SU-DHL-6 (cell line): ENCODE results near the gene AMMECR1L.

Experiments used
- H2AFZ ChIP-seq: fragments of 200-600 bp; sonication (generic); 2 replicates; pipeline ENCODE4 v1.6.1; 2014; ENCODE audit warnings: low read depth, mild to moderate bottlenecking, moderate library complexity, mixed read lengths, antibody characterized with exemption, low read length; ENCODE audit not compliant: severe bottlenecking
- H3F3A ChIP-seq: fragments of 200-600 bp; shearing (Covaris generic); 2 replicates; pipeline ENCODE4 v1.6.0; 2016; ENCODE audit warnings: antibody characterized with exemption, mild to moderate bottlenecking; ENCODE audit not compliant: insufficient read depth
- H3K27ac ChIP-seq: fragments of 200-600 bp; sonication (generic); 2 replicates; pipeline ENCODE4 v1.5.1; 2016; ENCODE audit warnings: low read depth, mild to moderate bottlenecking, low read length, moderate library complexity, mixed read lengths
- H3K27me3 ChIP-seq: fragments of 200-600 bp; sonication (generic), shearing (Covaris generic); 2 replicates; pipeline ENCODE4 v1.6.0; 2014; ENCODE audit warnings: mild to moderate bottlenecking, low read length
- H3K36me3 ChIP-seq: fragments of 200-600 bp; sonication (generic); 2 replicates; pipeline ENCODE4 v1.6.1; 2014; ENCODE audit warnings: mild to moderate bottlenecking, low read length, mixed read lengths
- H3K4me2 ChIP-seq: fragments of 300-600, 200-600 bp; shearing (Covaris generic), sonication (generic); 2 replicates; pipeline ENCODE4 v1.6.0; 2014; ENCODE audit warnings: low read length, low read depth, mild to moderate bottlenecking; ENCODE audit not compliant: poor library complexity, severe bottlenecking
- H3K4me3 ChIP-seq: fragments of 200-600 bp; sonication (generic); 2 replicates; pipeline ENCODE4 v1.5.1; 2014; ENCODE audit warnings: antibody characterized with exemption, low read length, mild to moderate bottlenecking, mixed read lengths; ENCODE audit not compliant: insufficient read depth, poor library complexity, severe bottlenecking
- H3K79me2 ChIP-seq: fragments of 200-600 bp; sonication (generic); 2 replicates; pipeline ENCODE4 v1.6.1; 2014; ENCODE audit warnings: mild to moderate bottlenecking, low read length, moderate library complexity; ENCODE audit not compliant: insufficient read depth
- H3K9ac ChIP-seq: fragments of 200-600 bp; sonication (generic); 2 replicates; pipeline ENCODE4 v1.7.0; 2014; ENCODE audit warnings: mild to moderate bottlenecking, low read length
- H3K9me2 ChIP-seq: fragments of 200-600 bp; sonication (generic); replicated peaks from 2 replicates; pipeline ENCODE4 v1.6.1; 2014; ENCODE audit warnings: low read length; ENCODE audit not compliant: insufficient read depth
- H3K9me3 ChIP-seq: fragments of 200-600 bp; sonication (generic); 2 replicates; pipeline ENCODE4 v1.6.1; 2014; ENCODE audit warnings: low read length, mixed read lengths; ENCODE audit not compliant: insufficient read depth
- H4K20me1 ChIP-seq: fragments of 200-600 bp; sonication (generic); 2 replicates; pipeline ENCODE4 v1.6.1; 2014; ENCODE audit warnings: low read depth, mild to moderate bottlenecking, antibody characterized with exemption, low read length, moderate library complexity, mixed read lengths
- CTCF ChIP-seq: fragments of 200-600 bp; sonication (generic); IDR thresholded peaks from one replicate; pipeline ENCODE4 v1.5.1; 2017; ENCODE audit warnings: antibody characterized with exemption, mild to moderate bottlenecking, low read length, moderate library complexity; ENCODE audit not compliant: insufficient read depth, poor library complexity, severe bottlenecking
- EZH2phosphoT487 ChIP-seq: fragments of 200-600 bp; sonication (generic), shearing (Covaris generic); conservative IDR thresholded peaks from 2 replicates; pipeline ENCODE4 v1.6.1; 2018; ENCODE audit warnings: mild to moderate bottlenecking, antibody characterized with exemption, low read length, moderate library complexity, mixed read lengths

The AMMECR1L gene

GRCh38 chr2:127927384-127927783 is 41.6 kb upstream of the AMMECR1L start:
- Histone ChIP-seq H4K20me1 (no peaks in the 10 kb centered on the region), H3K79me2 (no peaks in the 10 kb centered on the region), H2AFZ (no peak overlapping the region), H3K27me3 (no peaks in the 10 kb centered on the region), H3K9me2 (no peaks in the 10 kb centered on the region), H3F3A (no peaks in the 10 kb centered on the region), H3K4me3 (no peak overlapping the region), H3K27ac (no peak overlapping the region), H3K9me3 (no peaks in the 10 kb centered on the region), H3K4me2 (no peak overlapping the region), H3K9ac (no peak overlapping the region), H3K36me3 (no peaks in the 10 kb centered on the region)
- no peak for TF ChIP-seq CTCF
- TF ChIP-seq EZH2phosphoT487, result no peak

GRCh38 chr2:127917916-127918315 is 32.2 kb upstream of the AMMECR1L start:
- Histone ChIP-seq H3K27ac (no peak overlapping the region), H3K9me2 (no peaks in the 10 kb centered on the region), H3K36me3 (no peaks in the 10 kb centered on the region), H3K4me2 (no peak overlapping the region), H3K9me3 (no peaks in the 10 kb centered on the region), H3K4me3 (no peak overlapping the region), H3K79me2 (no peaks in the 10 kb centered on the region), H3F3A (no peaks in the 10 kb centered on the region), H3K27me3 (no peaks in the 10 kb centered on the region), H2AFZ (no peak overlapping the region), H4K20me1 (no peaks in the 10 kb centered on the region), H3K9ac (no peak overlapping the region)
- TF ChIP-seq EZH2phosphoT487 (no peak), CTCF (no peak)

- no peak overlapping the region for H3K9ac ChIP-seq
- H3K27ac ChIP-seq, result no peak overlapping the region
- no peaks in the 10 kb centered on the region for H3K9me2 ChIP-seq
- no peaks in the 10 kb centered on the region for H3K9me3 ChIP-seq
- no peaks in the 10 kb centered on the region for H3K27me3 ChIP-seq
- H3K36me3 ChIP-seq, result no peaks in the 10 kb centered on the region
- no peak overlapping the region for H3K4me3 ChIP-seq
- H4K20me1 ChIP-seq, result no peaks in the 10 kb centered on the region
- no peaks in the 10 kb centered on the region for H3K79me2 ChIP-seq
- H2AFZ ChIP-seq, result no peak overlapping the region
- TF ChIP-seq CTCF, result no peak
- no peak for TF ChIP-seq EZH2phosphoT487
- H3F3A ChIP-seq, result no peaks in the 10 kb centered on the region
- no peak overlapping the region for H3K4me2 ChIP-seq
These were observed 28.2 kb upstream of the AMMECR1L start for GRCh38 chr2:127913808-127914457.
